Measurements from ENCODE around the gene EPB41L4B. TPM values are rescaled to one million over a fixed set of nuclear protein-coding genes. Genes with fewer than 3 reads are reported as not detected.
"Not testable (repeated sequence)": the region's sequence is repeated elsewhere in the genome, so short reads cannot be mapped to it uniquely, and the experiment has no call there.

The EPB41L4B gene
- total RNA-seq = under 1 TPM; 0.28 to 0.62 TPM
- long read RNA-seq, donor 1 = 0 reads
- long read RNA-seq, donor 2 = 0 reads

DNA sequence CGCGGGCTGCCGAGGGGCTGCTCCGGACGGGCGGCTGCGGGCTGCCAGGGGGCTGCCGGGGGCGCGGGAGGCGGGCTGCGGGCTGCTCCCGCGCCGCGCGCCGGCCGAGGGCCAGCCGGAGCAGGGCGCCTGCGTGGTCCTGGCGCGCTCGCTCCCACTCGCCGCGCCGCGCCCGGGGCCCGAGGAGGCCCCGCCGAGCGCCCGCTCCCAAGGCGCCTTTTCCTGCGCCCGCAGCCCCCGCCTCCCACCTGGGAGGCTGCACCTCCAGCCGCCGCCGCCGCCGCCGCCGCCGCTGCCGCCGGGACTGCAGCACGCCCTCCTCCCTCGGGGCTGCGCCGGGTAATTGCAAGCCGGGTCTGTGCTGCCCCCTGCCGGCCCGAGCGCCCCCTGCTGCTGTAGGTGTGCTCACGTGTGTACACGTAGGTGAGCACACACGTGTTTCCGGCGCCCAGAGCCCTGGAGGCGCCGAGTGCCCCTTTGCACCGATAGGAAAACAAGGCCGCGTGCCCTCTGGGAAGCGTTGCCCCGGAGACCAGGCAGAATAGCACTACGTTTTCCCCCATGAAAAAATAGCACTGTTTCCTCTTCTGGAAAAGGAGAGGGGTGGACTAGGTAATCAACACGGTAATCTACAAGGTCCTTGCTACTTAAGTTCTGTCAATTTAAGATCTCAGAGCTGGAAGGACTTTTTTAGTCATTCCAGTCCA, at the start of gene EPB41L4B:
EPB41L4B (minus strand) TSS at position 318 of the 707 bp plus-strand sequence. CDS start 613 bp downstream, outside the sequence.
- intact Hi-C loops (cut with DNase I) = loop anchor here in 1 of 2 donors (1.0 kb wide), 1 partner anchor 75 kb away; no protein-coding TSS in a partner anchor
- peak; percentile 93 for DNase-seq (ENCODE audit: low spot score)

DNA sequence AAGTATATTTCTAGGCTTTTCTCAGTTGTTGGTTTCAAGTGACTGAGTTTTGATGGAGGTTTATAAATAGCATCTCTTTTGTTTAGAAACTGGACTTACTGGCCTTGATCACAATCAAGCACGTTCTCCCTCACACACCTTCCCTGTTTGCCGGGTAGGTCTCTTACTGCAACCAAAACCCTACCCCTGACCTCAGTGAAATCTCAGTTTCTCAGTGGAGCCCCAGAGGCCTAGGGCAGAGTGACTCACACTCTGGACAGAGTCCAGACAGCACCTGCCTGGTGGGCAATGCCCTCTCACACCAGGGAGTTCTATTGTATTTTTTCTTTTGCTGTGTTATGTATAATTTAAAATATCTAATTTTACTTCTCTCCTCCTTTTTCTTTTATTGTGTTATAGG, 48.4 kb upstream of the EPB41L4B start:
- DNase-seq (ENCODE audit: low spot score) = no peak
- intact Hi-C loops (cut with DNase I) = no loop called here

DNA sequence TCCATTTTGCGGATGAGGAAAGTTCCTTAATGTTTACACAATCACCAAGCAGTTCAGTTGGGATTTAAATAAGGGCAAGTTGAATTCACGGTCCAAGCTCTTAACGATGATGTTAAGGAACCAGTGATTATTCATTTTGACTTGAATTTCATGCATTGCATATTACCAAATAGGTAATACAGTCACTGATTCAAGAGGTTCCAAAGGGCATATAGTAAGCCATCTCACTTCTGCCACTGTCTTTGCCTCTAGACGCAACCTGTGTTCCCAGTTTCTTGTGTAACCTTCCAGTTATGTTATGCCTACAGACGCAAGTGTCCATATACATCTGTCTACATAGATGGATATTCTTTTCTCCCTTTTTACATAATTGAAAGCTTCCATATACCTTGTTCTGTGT, 39.9 kb upstream of the EPB41L4B start:
- DNase-seq (ENCODE audit: low spot score) = no peak
- intact Hi-C loops (cut with DNase I) = no loop called here

DNA sequence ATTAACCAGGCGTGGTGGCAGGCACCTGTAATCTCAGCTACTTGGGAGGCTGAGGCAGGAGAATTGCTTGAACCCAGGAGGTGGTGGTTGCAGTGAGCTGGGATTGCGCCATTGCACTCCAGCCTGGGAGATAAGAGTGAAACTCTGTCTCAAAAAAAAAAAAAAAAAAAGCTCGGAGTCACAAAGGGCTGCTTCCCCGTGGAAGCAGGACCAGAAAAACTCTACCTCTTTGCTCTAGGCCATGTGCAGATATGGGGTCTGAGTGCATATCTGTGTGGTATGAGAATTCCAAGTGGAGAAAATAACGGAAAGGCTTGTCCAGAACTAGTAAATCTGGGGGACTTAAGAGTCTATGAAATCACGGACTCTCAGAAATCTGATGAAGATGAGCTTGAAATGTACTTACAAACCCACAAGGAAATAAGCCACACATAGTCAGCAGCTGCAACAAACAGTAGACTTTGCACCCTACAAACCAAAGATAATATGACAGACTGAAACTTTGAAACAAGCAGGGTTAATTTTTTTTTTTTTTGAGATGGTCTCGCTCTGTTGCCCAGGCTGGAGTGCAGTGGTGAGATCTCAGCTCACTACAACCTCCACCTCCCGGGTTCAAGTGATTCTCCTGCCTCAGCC, 38.2 kb upstream of the EPB41L4B start:
- DNase-seq (ENCODE audit: low spot score); intact Hi-C loops (cut with DNase I): not testable (repeated sequence)

GRCh38 chr9:109355564-109356297, 34.9 kb upstream of the EPB41L4B start:
- intact Hi-C loops (cut with DNase I) = no loop called here
- no peak for DNase-seq (ENCODE audit: low spot score)

GRCh38 chr9:109354190-109354589, 33.3 kb upstream of the EPB41L4B start:
- DNase-seq (ENCODE audit: low spot score) = no peak
- intact Hi-C loops (cut with DNase I) = no loop called here

- DNase-seq (ENCODE audit: low spot score) = no peak
- intact Hi-C loops (cut with DNase I) = no loop called here
Observed at GRCh38 chr9:109351032-109351431, 30.2 kb upstream of the EPB41L4B start.

DNA sequence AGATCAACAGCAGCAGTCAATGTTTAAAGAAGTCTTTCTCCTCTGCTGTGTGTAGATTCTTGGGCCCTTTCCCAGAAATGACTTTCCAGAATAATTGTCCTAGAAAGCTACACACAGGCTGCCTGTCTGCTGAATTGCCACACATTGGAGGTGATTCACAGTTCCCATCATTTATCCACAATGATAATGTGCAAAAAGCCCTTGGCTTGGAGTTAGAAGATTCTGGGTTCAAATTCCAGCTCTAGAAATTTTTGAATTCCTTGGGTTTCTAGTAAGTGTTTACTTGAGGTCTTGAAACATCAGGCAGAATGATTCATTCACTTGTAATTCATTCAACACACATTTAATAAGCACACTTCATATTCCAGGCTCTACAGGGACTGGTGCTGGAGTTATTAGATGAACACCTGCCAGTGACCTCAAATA, 28.6 kb upstream of the EPB41L4B start:
- intact Hi-C loops (cut with DNase I) = no loop called here
- no peak for DNase-seq (ENCODE audit: low spot score)

DNA sequence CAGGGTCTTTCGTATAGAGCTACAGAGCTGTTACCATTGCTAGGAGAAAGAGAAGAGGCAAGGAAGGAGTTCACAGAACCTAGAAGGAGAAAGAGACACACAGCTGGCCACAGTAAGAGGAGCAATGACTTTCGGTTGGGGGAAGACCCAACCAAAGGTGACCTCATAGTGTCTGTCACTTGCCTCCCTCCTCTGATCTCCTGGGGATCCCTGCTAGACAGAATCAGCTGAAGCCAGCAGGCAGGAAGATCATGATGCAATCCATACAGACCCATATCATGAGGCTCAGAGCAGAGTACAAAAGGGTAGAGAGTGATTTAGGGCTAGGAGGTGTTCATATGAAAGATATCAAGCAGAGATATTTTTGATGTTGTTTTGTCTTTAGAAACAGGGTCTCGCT, 26.0 kb upstream of the EPB41L4B start:
- intact Hi-C loops (cut with DNase I) = no loop called here
- no peak for DNase-seq (ENCODE audit: low spot score)

DNA sequence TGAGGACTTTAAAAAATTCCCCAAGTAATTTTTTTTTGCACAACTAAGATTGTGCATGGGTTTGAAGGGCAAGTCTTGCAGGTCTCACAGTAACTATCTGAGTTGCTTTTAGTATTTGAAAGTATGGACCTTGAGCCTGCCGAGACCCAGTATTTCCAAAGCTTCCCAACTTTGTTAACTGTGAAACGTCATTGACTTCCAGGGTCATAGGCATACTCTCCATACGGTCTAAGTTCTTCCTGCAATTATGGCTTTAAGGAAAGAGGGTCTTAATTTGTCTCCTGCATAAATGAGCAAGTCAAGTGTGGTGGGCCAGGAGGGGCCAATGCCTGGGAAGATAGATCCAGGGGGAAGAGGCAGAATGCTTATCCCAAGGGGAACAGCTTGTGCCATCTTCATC, 24.0 kb upstream of the EPB41L4B start:
- intact Hi-C loops (cut with DNase I) = no loop called here
- no peak for DNase-seq (ENCODE audit: low spot score)

- no peak for DNase-seq (ENCODE audit: low spot score)
- intact Hi-C loops (cut with DNase I) = no loop called here
Observed at GRCh38 chr9:109342878-109343277, 22.0 kb upstream of the EPB41L4B start.

- DNase-seq (ENCODE audit: low spot score) = no peak
- intact Hi-C loops (cut with DNase I) = loop anchor here in 1 of 2 donors (1.0 kb wide), 1 partner anchor 39 kb away; no protein-coding TSS in a partner anchor
Observed at GRCh38 chr9:109341561-109341960, 20.7 kb upstream of the EPB41L4B start.

DNA sequence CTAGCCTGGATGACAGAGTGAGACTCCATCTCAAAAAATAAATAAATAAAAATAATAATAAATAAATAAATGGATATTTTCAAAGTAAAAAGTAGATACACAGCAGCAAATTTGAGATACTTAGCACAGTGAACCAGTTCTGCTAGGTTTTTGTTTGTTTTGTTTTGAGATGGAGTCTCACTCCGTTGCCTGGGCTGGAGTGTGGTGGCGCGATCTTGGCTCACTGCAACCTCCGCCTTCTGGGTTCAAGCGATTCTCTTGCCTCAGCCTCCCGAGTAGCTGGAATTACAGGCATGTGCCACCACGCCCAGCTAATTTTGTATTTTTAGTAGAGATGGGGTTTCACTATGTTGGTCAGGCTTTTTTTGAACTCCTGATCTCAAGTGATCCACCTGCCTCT, 20.1 kb upstream of the EPB41L4B start:
- intact Hi-C loops (cut with DNase I) = loop anchor here in 1 of 2 donors (1.0 kb wide), 1 partner anchor 39 kb away; no protein-coding TSS in a partner anchor

GRCh38 chr9:109336409-109336808, 15.6 kb upstream of the EPB41L4B start:
- DNase-seq (ENCODE audit: low spot score) = no peak
- intact Hi-C loops (cut with DNase I) = no loop called here

More for the DNA sequence above, 20.1 kb upstream of the EPB41L4B start:
- DNase-seq (ENCODE audit: low spot score) = not testable (repeated sequence)

- no peak for DNase-seq (ENCODE audit: low spot score)
- intact Hi-C loops (cut with DNase I) = no loop called here
Observed at GRCh38 chr9:109335929-109336328, 15.1 kb upstream of the EPB41L4B start.

GRCh38 chr9:109335121-109335520, 14.3 kb upstream of the EPB41L4B start:
- no peak for DNase-seq (ENCODE audit: low spot score)
- intact Hi-C loops (cut with DNase I) = no loop called here

GRCh38 chr9:109331353-109331752, 10.5 kb upstream of the EPB41L4B start:
- intact Hi-C loops (cut with DNase I) = no loop called here

GRCh38 chr9:109329638-109330258, 8.9 kb upstream of the EPB41L4B start:
- no peak for DNase-seq (ENCODE audit: low spot score)
- intact Hi-C loops (cut with DNase I) = no loop called here

More at GRCh38 chr9:109331353-109331752, 10.5 kb upstream of the EPB41L4B start:
- no peak for DNase-seq (ENCODE audit: low spot score)

DNA sequence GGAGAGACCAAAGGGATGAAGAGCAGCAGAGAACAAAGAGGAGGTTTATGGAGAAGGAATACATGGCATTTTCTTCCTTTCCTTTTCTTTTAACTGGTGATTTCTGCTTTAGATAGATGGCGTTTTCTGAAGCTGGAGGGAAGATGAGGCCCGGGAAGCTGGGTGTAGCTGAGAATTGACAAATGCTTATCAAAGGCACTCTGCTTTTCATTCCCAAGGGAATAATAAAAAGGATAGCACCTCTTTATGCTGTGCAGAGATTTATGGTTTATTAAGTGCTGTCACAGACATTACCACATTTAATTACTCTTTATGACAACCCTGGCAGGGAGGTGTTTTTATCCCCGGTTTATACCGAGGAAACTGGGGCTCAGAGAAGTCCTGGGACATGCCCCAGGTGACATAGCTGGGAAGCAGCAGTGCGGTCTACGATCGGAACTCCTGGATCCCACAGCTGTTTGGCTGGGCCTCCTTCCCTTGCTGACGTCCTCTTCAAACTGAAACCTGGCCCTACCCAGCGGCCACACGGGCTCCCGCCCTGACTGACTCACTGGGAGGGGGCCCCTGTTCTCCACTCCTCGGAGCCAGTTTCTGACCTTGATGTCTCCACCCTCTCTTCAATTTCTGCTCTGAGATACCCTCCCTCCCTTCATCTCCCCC, 8.2 kb upstream of the EPB41L4B start:
- intact Hi-C loops (cut with DNase I) = no loop called here
- DNase-seq (ENCODE audit: low spot score) = peak; percentile 89
